Kidney epithelial cell (primary cell): ENCODE data around the gene DTNB. TPM values are rescaled to one million over a fixed set of nuclear protein-coding genes. Genes with fewer than 3 reads are reported as not detected.
"Not testable (repeated sequence)": the region's sequence is repeated elsewhere in the genome, so short reads cannot be mapped to it uniquely, and the experiment has no call there.

ENCODE experiments used
- DNase-seq: peaks from one replicate; pipeline ENCODE4 v3.0.0-alpha.2; 2010; ENCODE audit warnings: low read depth
- H3K27me3 ChIP-seq: 2 replicates; pipeline ENCODE4 v1.6.0; 2011; ENCODE audit warnings: low read length; ENCODE audit not compliant: control insufficient read depth, insufficient read depth
- H3K36me3 ChIP-seq: 2 replicates; pipeline ENCODE4 v1.5.1; 2011; ENCODE audit warnings: low read length; ENCODE audit not compliant: control insufficient read depth, insufficient read depth
- H3K4me3 ChIP-seq: 2 replicates; pipeline ENCODE4 v1.5.1; 2011; ENCODE audit warnings: low read depth, mild to moderate bottlenecking, control low read depth, low read length
- total RNA-seq: library from RNA; depleted of rRNA; stranded (reverse); fragments of >200 nt; gene quantifications from 2 replicates; pipeline ENCODE4 v1.2.3, GENCODE V29; 2015
- TF ChIP-seq, protein P1 (sequence below): IDR thresholded peaks from 2 replicates; pipeline ENCODE4 v1.5.1; 2011; ENCODE audit warnings: mild to moderate bottlenecking, moderate library complexity, low read length, control low read depth, inconsistent platforms; ENCODE audit not compliant: insufficient read depth, poor library complexity, severe bottlenecking

DTNB gene
- total RNA-seq, 1 donor from 2014 or later, result 16.9 TPM

DNA sequence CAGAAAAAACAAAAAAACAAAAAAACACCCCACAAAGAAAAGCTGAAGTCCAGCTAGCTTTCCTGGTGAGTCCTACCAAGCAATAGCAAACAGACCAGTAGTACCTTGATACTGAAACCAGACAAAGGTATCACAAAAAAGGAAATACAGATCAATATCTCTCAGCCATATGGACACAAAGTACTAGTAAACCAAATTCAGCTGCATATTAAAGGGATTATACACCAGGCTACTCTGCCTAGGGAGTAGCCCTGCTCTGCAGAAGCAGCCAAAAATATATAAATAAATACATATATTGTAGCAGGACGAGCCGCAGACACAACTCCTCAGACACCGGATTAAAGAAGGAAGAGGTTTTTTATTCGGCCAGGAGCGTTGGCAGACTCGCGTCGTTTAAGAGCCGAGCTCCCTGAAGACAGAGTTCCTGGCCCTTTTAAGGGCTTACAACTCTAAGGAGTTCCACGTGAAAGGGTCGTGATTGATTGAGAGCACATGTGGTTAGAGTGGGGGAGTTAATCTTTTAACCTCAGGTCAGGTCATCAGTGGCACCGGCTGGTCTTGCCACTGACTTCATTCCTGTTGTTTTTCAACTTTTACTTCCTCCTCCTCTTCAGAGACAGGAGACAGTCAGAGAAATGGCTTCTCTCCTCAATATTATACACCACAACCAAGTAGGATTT is 38.4 kb upstream of the DTNB start:
- no peaks in the 10 kb centered on the region for H3K36me3 ChIP-seq
- no peaks in the 10 kb centered on the region for H3K27me3 ChIP-seq
- H3K4me3 ChIP-seq, result no peak overlapping the region
- no peak for DNase-seq
- TF ChIP-seq, protein P1, sequence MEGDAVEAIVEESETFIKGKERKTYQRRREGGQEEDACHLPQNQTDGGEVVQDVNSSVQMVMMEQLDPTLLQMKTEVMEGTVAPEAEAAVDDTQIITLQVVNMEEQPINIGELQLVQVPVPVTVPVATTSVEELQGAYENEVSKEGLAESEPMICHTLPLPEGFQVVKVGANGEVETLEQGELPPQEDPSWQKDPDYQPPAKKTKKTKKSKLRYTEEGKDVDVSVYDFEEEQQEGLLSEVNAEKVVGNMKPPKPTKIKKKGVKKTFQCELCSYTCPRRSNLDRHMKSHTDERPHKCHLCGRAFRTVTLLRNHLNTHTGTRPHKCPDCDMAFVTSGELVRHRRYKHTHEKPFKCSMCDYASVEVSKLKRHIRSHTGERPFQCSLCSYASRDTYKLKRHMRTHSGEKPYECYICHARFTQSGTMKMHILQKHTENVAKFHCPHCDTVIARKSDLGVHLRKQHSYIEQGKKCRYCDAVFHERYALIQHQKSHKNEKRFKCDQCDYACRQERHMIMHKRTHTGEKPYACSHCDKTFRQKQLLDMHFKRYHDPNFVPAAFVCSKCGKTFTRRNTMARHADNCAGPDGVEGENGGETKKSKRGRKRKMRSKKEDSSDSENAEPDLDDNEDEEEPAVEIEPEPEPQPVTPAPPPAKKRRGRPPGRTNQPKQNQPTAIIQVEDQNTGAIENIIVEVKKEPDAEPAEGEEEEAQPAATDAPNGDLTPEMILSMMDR, result no peak

GRCh38 chr2:25710750-25711149 is 37.4 kb upstream of the DTNB start:
- Histone ChIP-seq H3K4me3 (no peak overlapping the region), H3K27me3 (no peaks in the 10 kb centered on the region), H3K36me3 (no peaks in the 10 kb centered on the region)
- no peak for DNase-seq
- TF ChIP-seq, protein P1, result no peak

DNA sequence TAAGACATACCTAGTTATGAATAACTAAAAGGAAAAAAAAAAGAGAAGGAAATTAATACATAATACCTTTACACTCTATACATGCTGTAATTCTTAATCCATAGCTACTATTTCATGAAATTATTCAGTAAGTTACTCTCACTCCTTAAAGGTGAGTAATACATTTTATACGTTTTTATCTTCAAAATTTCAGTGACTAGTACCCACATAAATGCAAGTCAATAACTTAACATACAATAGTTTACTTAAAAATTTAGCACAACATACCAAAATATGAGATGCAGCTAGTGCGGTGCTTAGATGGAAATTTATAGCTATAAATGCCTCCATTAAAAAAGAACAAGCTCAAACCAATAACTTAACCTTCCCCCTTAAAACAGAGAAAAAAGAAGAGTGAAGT is 36.0 kb upstream of the DTNB start:
- H3K36me3 ChIP-seq, result no peaks in the 10 kb centered on the region
- H3K4me3 ChIP-seq, result no peak overlapping the region
- DNase-seq, result no peak
- TF ChIP-seq, protein P1, result no peak
- no peaks in the 10 kb centered on the region for H3K27me3 ChIP-seq

DNA sequence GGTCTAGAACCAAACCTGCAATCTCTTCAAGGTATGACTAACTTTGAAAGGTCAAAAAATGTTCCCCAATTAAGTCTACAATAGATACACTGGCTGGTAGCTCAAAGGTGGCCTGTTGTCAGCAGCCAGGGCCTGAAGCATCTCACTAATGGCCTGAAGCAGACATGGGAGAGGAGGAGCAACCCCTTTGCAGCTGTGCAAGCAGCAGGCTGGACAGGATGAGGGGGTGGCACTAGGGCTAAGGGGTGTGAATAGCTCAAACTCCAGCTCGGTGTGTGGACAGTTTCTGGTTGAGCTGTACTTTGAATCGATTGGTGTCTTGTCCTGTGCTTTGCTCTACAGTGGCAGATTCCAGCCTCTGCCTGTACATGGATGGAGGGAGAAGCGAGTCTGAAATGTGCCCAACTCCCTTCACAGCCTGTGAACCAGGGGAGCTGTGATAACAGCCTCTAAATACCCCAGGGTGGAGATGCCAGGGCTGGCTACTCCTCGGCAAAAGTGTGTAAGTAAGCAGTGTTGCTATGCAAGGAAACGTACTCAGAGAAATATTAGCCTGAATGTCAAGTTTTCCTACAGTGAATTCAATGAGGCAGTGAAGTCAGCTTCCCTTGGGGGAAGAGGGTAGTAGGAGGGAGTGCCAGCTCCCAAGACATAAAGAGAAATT is 34.7 kb upstream of the DTNB start:
- Histone ChIP-seq H3K27me3 (no peaks in the 10 kb centered on the region), H3K36me3 (no peaks in the 10 kb centered on the region), H3K4me3 (no peak overlapping the region)
- TF ChIP-seq, protein P1, result no peak
- DNase-seq, result no peak

- H3K36me3 ChIP-seq, H3K27me3 ChIP-seq, H3K4me3 ChIP-seq, DNase-seq: not testable (repeated sequence)
Observed at GRCh38 chr2:25705575-25705974, 32.2 kb upstream of the DTNB start.

GRCh38 chr2:25701801-25702200 is 28.4 kb upstream of the DTNB start:
- no peaks in the 10 kb centered on the region for H3K36me3 ChIP-seq
- no peak for DNase-seq
- TF ChIP-seq, protein P1, result no peak
- H3K27me3 ChIP-seq, result no peaks in the 10 kb centered on the region
- H3K4me3 ChIP-seq, result no peak overlapping the region
